ENCODE results near the gene MKRN2OS. TPM values are rescaled to one million over a fixed set of nuclear protein-coding genes. Genes with fewer than 3 reads are reported as not detected.

MKRN2OS gene
- total RNA-seq (not detected), polyA plus RNA-seq (ENCODE audit: insufficient read depth, low read depth, low replicate concordance) (not detected)
- long read RNA-seq, donor 1 = 0 reads
- long read RNA-seq, donor 2, partial matches to known transcripts = 19 of 19 reads
- long read RNA-seq, donor 2, other reads (novel, unspliced or antisense) = 0 of 19 reads

GRCh38 chr3:12545473-12545791, at the start of gene MKRN2OS:
Gene MKRN2OS (minus strand): TSS chr3:12545499. CDS start chr3:12545464, 35 bp downstream.
- H3K27me3 ChIP-seq = no peaks in the 10 kb centered on the region
- H3K9me3 ChIP-seq = no peaks in the 10 kb centered on the region
- H3K4me1 ChIP-seq = no peaks in the 10 kb centered on the region
- no peak within 1 kb of the TSS for H3K27ac ChIP-seq
- no peak for DNase-seq
- H3K36me3 ChIP-seq (ENCODE audit: low read depth, missing control alignments) = no peaks in the 10 kb centered on the region
- H3K4me3 ChIP-seq = no peak within 1 kb of the TSS
- intact Hi-C loops (cut with DNase I; ENCODE audit: low total_unique reads) = no loop called here
- WGBS, 2 donors = 49 to 73% methylated on average over 4 of the region's 4 CpGs
- no peak for TF ChIP-seq POLR2A (IDR thresholded peaks at IDR 0.05)
- no peak for TF ChIP-seq CTCF (IDR thresholded peaks at IDR 0.05)

GRCh38 chr3:12593473-12593872, 48.2 kb upstream of the MKRN2OS start:
- peaks cover 16% of the 10 kb centered on the region for H3K4me1 ChIP-seq
- H3K27me3 ChIP-seq = no peaks in the 10 kb centered on the region
- intact Hi-C loops (cut with DNase I; ENCODE audit: low total_unique reads) = no loop called here
- no peak for DNase-seq
- H3K9me3 ChIP-seq = no peaks in the 10 kb centered on the region
- peak overlapping the region; percentile 64 to 79 for H3K27ac ChIP-seq
- H3K4me3 ChIP-seq = no peak overlapping the region
- no peaks in the 10 kb centered on the region for H3K36me3 ChIP-seq (ENCODE audit: low read depth, missing control alignments)
- WGBS, 2 donors = 69 to 77% methylated on average over 3 of the region's 3 CpGs
- TF ChIP-seq POLR2A (IDR thresholded peaks at IDR 0.05) = no peak
- no peak for TF ChIP-seq CTCF (IDR thresholded peaks at IDR 0.05)

GRCh38 chr3:12591997-12592715, 46.9 kb upstream of the MKRN2OS start:
- 54 to 70% methylated on average over 4 of the region's 4 CpGs for WGBS, 2 donors

GRCh38 chr3:12591456-12591855, 46.2 kb upstream of the MKRN2OS start:
- peaks cover 16% of the 10 kb centered on the region for H3K4me1 ChIP-seq
- DNase-seq = no peak
- 86 to 93% methylated on average over 5 to 6 of the region's 6 CpGs for WGBS, 2 donors
- no peak overlapping the region for H3K4me3 ChIP-seq
- H3K27me3 ChIP-seq = no peaks in the 10 kb centered on the region
- H3K36me3 ChIP-seq (ENCODE audit: low read depth, missing control alignments) = no peaks in the 10 kb centered on the region
- H3K9me3 ChIP-seq = no peaks in the 10 kb centered on the region
- H3K27ac ChIP-seq = peak overlapping the region in 1 of 2 donors; percentile 64
- intact Hi-C loops (cut with DNase I; ENCODE audit: low total_unique reads) = no loop called here
- TF ChIP-seq CTCF (IDR thresholded peaks at IDR 0.05) (no peak), POLR2A (IDR thresholded peaks at IDR 0.05) (no peak)

More at GRCh38 chr3:12591997-12592715, 46.9 kb upstream of the MKRN2OS start:
- no peak for DNase-seq
- intact Hi-C loops (cut with DNase I; ENCODE audit: low total_unique reads) = no loop called here
- no peaks in the 10 kb centered on the region for H3K9me3 ChIP-seq
- H3K27ac ChIP-seq = peak overlapping the region; percentile 64 to 79
- H3K27me3 ChIP-seq = no peaks in the 10 kb centered on the region
- no peak for TF ChIP-seq CTCF (IDR thresholded peaks at IDR 0.05)
- no peak for TF ChIP-seq POLR2A (IDR thresholded peaks at IDR 0.05)
- H3K36me3 ChIP-seq (ENCODE audit: low read depth, missing control alignments) = no peaks in the 10 kb centered on the region
- no peak overlapping the region for H3K4me3 ChIP-seq
- peaks cover 16% of the 10 kb centered on the region for H3K4me1 ChIP-seq

- H3K4me3 ChIP-seq = no peak overlapping the region
- DNase-seq = no peak
- intact Hi-C loops (cut with DNase I; ENCODE audit: low total_unique reads) = no loop called here
- H3K27ac ChIP-seq = no peak overlapping the region
- WGBS, 2 donors = 91 to 93% methylated on average over 4 of the region's 4 CpGs
- TF ChIP-seq POLR2A (IDR thresholded peaks at IDR 0.05) (no peak), CTCF (IDR thresholded peaks at IDR 0.05) (no peak)
- no peaks in the 10 kb centered on the region for H3K27me3 ChIP-seq
- peaks cover 16% of the 10 kb centered on the region for H3K4me1 ChIP-seq
- no peaks in the 10 kb centered on the region for H3K36me3 ChIP-seq (ENCODE audit: low read depth, missing control alignments)
- H3K9me3 ChIP-seq = no peaks in the 10 kb centered on the region
Observed at GRCh38 chr3:12590096-12590495, 44.8 kb upstream of the MKRN2OS start.
